ENCODE results near the gene GMDS. TPM values are rescaled to one million over a fixed set of nuclear protein-coding genes. Genes with fewer than 3 reads are reported as not detected.

The GMDS gene
- total RNA-seq, 4 donors from 2014 or later, result 3.4 to 7.2 (median 4.6) TPM

DNA sequence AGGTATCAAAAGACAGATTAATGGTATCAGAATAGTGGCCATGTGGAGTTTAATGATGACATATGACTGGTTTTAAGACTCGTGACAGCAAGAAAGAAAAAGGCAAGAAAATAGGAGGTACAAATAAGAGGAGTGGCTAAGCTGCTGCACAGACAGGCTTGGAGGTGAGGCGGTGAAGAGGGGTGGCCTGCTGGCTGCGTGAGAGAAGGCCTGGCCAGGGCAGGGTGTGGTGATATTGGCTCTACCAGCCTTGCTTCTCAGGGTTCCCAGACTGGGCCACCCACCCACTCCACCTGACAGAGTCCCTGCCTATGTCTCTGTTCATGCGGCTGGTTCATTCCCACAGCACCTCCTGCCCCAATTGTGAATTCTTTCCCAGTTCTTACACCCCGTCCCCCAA lies 529.0 kb downstream of the GMDS start:
- in situ Hi-C loops (cut with MboI; ENCODE audit: low sequenced_read_pairs in 4 of 4), result no loop called here
- ATAC-seq, result no peak
- TF ChIP-seq, protein P1, sequence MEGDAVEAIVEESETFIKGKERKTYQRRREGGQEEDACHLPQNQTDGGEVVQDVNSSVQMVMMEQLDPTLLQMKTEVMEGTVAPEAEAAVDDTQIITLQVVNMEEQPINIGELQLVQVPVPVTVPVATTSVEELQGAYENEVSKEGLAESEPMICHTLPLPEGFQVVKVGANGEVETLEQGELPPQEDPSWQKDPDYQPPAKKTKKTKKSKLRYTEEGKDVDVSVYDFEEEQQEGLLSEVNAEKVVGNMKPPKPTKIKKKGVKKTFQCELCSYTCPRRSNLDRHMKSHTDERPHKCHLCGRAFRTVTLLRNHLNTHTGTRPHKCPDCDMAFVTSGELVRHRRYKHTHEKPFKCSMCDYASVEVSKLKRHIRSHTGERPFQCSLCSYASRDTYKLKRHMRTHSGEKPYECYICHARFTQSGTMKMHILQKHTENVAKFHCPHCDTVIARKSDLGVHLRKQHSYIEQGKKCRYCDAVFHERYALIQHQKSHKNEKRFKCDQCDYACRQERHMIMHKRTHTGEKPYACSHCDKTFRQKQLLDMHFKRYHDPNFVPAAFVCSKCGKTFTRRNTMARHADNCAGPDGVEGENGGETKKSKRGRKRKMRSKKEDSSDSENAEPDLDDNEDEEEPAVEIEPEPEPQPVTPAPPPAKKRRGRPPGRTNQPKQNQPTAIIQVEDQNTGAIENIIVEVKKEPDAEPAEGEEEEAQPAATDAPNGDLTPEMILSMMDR (IDR thresholded peaks at IDR 0.05 in 4 of 5, conservative IDR thresholded peaks at IDR 0.05 in 1 of 5), result no peak
- no peak for TF ChIP-seq POLR2A (IDR thresholded peaks at IDR 0.05)

DNA sequence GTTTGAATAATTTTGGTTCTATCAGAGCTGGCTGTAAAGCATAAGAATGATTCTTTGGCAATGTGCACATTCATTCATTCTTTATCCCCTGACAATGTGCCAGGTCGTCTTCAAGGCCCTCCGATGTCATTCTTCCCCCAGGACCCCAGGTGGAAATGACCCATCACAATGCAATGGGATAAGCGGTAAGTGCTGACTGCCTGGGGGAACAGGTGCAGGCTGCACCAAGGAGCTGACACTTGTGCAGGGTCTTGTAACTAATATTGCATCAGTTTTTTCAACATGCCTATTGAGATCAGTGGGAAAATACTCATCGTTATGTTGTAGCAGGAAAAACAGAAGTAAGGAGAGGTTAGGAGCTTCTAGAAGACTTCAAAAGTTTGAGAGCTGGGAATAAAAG lies 530.1 kb downstream of the GMDS start:
- no peak overlapping the region for H3K27ac ChIP-seq
- TF ChIP-seq POLR2A (IDR thresholded peaks at IDR 0.05), result no peak
- TF ChIP-seq, protein P1 (IDR thresholded peaks at IDR 0.05 in 4 of 5, conservative IDR thresholded peaks at IDR 0.05 in 1 of 5), result no peak

More for the DNA sequence above, 529.0 kb downstream of the GMDS start:
- DNase-seq, result no peak
- Histone ChIP-seq H3K9me3 (no peaks in the 10 kb centered on the region), H3K4me1 (no peaks in the 10 kb centered on the region), H3K27me3 (no peaks in the 10 kb centered on the region), H3K36me3 (no peaks in the 10 kb centered on the region), H3K27ac (no peak overlapping the region), H3K4me3 (no peak overlapping the region)
- intact Hi-C loops (cut with DNase I; ENCODE audit: low total_unique reads), result no loop called here

DNA sequence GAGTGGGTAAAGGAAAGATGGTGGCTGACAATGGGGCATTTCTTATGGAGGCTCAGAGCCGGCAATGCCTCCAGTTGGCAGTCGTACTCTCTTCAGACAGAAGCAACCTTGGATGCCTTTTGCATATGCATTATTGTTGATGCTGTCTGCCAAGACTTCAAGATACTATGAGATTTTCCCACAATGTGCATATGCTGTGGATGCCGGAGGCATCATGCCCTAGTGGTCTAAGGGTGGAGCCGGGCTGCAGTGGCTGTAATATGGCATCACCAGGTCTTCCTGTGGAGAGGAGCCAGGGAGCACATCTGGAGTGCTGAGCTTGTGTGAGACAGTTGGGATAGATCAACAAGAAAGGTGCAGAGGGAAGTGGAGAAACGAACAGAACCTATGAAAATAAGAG lies 530.8 kb downstream of the GMDS start:
- no peaks in the 10 kb centered on the region for H3K9me3 ChIP-seq
- ATAC-seq, result no peak
- in situ Hi-C loops (cut with MboI; ENCODE audit: low sequenced_read_pairs in 4 of 4), result no loop called here
- no peaks in the 10 kb centered on the region for H3K27me3 ChIP-seq
- H3K4me1 ChIP-seq, result no peaks in the 10 kb centered on the region
- no peak overlapping the region for H3K27ac ChIP-seq
- intact Hi-C loops (cut with DNase I; ENCODE audit: low total_unique reads), result no loop called here
- TF ChIP-seq, protein P1 (IDR thresholded peaks at IDR 0.05 in 4 of 5, conservative IDR thresholded peaks at IDR 0.05 in 1 of 5), result no peak
- no peak for TF ChIP-seq POLR2A (IDR thresholded peaks at IDR 0.05)
- no peaks in the 10 kb centered on the region for H3K36me3 ChIP-seq
- DNase-seq, result no peak
- H3K4me3 ChIP-seq, result no peak overlapping the region

More for the DNA sequence above, 530.1 kb downstream of the GMDS start:
- Histone ChIP-seq H3K36me3 (no peaks in the 10 kb centered on the region), H3K4me1 (no peaks in the 10 kb centered on the region), H3K4me3 (no peak overlapping the region), H3K9me3 (no peaks in the 10 kb centered on the region), H3K27me3 (no peaks in the 10 kb centered on the region)
- intact Hi-C loops (cut with DNase I; ENCODE audit: low total_unique reads) (no loop called here), in situ Hi-C loops (cut with MboI; ENCODE audit: low sequenced_read_pairs in 4 of 4) (no loop called here)
- ATAC-seq (no peak), DNase-seq (no peak)

DNA sequence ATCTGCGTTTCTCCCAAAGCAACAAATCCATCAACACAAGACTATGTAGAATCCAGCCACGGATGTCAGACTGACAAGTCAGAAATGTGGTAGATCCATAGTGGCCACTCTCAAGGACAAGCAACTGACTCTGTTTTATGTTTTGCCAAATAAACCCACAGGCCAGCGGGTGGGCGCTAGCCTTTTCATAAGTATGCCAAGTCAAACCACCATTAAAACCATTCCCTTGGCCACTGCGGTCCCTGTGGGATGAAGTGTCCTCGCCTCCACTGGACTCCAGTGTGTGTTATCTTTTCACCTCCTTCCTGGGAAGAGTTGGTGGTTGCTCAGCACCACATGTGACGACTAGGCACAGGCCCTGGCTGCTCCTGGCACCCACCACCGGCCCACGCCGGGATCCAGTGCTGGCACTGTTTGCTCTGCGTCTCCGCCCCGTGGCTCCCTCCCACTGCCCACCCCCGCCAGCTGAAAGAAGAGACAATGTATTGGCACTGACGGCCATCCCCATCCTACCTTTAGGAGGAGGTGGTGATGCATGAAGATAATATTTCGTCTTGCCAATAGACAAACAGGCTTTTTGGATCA lies 532.3 kb downstream of the GMDS start:
- Histone ChIP-seq H3K27ac (no peak overlapping the region), H3K4me1 (no peaks in the 10 kb centered on the region), H3K36me3 (no peaks in the 10 kb centered on the region), H3K4me3 (no peak overlapping the region), H3K27me3 (no peaks in the 10 kb centered on the region), H3K9me3 (no peaks in the 10 kb centered on the region)
- no peak for DNase-seq
- no peak for ATAC-seq
- intact Hi-C loops (cut with DNase I; ENCODE audit: low total_unique reads), result no loop called here
- in situ Hi-C loops (cut with MboI; ENCODE audit: low sequenced_read_pairs in 4 of 4), result no loop called here
- no peak for TF ChIP-seq POLR2A (IDR thresholded peaks at IDR 0.05)
- TF ChIP-seq, protein P1 (IDR thresholded peaks at IDR 0.05 in 4 of 5, conservative IDR thresholded peaks at IDR 0.05 in 1 of 5), result no peak

DNA sequence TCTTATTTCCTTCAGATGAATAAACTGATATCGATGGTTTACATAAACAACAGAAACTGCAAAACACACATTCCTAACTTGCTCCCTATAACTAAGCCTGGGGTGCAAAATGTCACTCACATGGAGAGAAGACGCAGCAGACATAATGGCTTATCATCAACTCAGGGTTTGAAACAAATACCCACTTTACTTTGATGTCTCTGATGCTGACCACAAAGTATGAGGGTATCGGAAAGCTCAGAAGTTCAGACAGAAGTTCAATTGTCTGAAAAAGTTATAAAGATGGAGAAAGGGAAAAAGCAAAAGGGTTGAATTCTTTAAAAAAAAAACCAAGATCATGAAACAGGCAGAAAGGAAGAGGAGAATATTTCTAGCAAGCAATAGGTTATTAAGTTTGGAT lies 533.0 kb downstream of the GMDS start:
- Histone ChIP-seq H3K27ac (no peak overlapping the region), H3K4me1 (no peaks in the 10 kb centered on the region), H3K27me3 (no peaks in the 10 kb centered on the region), H3K9me3 (no peaks in the 10 kb centered on the region), H3K36me3 (no peaks in the 10 kb centered on the region), H3K4me3 (no peak overlapping the region)
- no peak for ATAC-seq
- DNase-seq, result no peak
- TF ChIP-seq POLR2A (IDR thresholded peaks at IDR 0.05), result no peak
- TF ChIP-seq, protein P1 (IDR thresholded peaks at IDR 0.05 in 4 of 5, conservative IDR thresholded peaks at IDR 0.05 in 1 of 5), result no peak
- intact Hi-C loops (cut with DNase I; ENCODE audit: low total_unique reads), result no loop called here
- in situ Hi-C loops (cut with MboI; ENCODE audit: low sequenced_read_pairs in 4 of 4), result no loop called here

Data from gastrocnemius medialis (tissue), 4 donors.